Stimulated activated naive CD4-positive, alpha-beta T cell (primary cell): ENCODE results near the gene MATN1.

Experiments used
- DNase-seq, 6 experiments: peaks; one replicate each; lab custom pipeline; 2025; lab: John Stamatoyannopoulos, UW

Gene MATN1

DNA sequence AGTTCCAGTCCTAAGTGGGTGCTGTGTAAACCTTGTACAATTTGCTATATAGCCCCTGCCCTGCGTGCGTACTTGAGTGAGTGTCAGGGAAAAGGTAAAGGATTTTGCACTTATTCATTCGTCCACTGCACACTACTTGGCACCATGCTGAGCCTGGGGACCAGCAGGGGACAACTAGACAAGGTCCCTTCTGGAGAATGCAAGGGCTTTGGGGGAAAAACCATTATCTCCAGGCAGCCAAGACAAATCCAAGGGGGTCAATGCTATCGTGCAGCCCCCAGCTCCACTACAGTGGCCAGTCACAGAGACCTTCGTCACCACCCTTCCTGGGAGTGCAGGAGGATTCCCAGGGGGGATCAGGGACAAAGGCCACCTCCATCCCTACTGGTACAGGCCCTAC, 39.7 kb downstream of the MATN1 start:
- DNase-seq = no peak

- no peak for DNase-seq
These were observed 40.7 kb downstream of the MATN1 start for GRCh38 chr1:30682396-30683275.

GRCh38 chr1:30681782-30682181, 41.6 kb downstream of the MATN1 start:
- no peak for DNase-seq

DNA sequence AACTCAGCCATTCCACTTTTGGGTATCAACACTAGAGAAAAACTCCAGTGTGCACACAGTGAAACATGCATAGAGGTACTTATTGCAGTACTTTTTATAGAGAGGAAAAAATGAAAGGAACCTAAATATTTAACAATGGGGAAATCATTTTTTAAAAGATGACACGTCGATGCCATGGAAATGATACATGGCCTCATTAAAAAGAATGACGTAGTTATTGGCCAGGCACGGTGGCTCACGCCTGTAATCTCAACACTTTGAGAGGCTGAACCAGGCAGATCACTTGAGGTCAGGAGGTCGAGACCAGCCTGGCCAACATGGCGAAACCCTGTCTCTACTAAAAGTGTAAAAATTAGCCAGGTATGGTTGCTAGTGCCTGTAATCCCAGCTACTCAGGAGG, 42.5 kb downstream of the MATN1 start:
- DNase-seq = no peak

- no peak for DNase-seq
These were observed 43.0 kb downstream of the MATN1 start for GRCh38 chr1:30680429-30680828.

GRCh38 chr1:30679976-30680305, 43.4 kb downstream of the MATN1 start:
- no peak for DNase-seq

DNA sequence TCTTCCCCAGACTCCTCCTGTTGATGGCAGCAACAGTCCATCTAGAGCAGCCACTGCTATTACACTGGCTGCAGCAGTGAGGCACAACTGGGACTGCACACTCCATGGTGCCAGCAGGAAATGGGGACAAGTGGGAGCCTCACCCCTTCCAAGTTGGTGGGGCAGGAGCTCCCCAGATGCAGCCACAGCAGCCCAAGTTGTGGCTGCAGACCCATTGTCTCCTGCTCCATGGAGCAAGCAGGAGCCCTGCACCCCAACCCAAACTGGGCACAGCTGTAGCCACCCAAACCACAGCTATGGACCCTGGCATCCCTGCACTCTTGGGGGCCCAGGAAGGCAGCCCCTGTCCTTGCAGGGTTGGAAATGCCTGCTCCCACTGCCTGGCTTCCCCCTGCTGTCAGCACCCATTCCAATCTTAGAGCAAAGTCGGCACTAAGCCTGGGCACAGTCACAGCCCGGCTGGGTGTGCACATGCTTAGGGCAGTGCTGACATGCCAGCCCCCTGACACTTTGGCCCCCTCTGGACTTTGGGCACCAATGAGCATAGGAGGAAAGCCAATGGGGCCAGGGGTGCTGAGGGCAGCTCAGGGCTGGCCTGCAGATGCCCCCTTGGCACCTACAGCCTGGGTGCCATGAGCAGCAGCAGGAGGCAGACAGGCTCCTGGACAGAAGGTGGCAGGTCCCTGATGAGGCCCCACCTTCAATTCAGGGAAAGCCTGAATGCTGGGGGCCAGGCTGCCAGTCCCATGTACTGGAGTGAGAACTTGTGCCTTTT, 44.0 kb downstream of the MATN1 start:
- DNase-seq = no peak

DNA sequence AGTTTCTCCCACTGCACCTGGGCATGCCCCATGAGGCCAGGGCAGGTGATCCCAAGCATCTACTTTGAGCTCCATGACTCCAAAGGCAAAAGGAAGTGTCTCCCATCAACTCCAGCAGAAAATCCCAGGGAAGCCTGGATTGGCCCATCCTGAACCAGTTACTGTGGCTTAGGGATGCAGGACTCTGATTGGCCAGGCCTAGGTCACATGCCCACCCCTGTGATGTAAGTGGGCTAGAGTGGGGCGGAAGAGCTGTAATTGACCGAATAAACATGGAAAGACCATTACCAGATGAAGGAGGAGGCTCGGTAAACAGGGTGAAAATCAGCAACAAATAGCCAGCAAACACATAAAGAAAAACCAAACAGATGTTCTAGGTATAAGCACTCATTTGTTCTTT, 45.2 kb downstream of the MATN1 start:
- no peak for DNase-seq

DNA sequence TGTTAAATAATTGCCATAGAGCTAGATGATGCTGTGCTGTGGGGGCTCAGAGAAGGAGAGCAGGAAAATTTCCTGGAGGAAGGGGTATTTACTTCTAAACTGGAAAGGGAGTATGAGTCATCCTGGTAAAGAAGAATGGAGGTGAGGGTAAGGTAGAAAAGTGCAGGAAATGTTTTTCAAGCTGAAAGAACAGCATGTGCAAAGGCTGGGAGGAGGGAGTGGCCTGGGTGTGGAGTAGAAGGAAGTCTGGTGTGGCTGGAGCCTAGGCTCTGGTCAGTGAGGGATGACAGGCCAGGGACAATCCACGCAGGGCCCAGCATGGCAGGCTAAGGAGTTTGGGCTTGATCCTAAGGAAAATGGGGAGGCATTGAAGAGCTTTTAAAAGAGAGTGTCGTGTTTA, 45.9 kb downstream of the MATN1 start:
- DNase-seq = no peak

- no peak for DNase-seq
These were observed 47.6 kb downstream of the MATN1 start for GRCh38 chr1:30675761-30676160.

GRCh38 chr1:30675289-30675688, 48.1 kb downstream of the MATN1 start:
- no peak for DNase-seq

- no peak for DNase-seq
These were observed 50.0 kb downstream of the MATN1 start for GRCh38 chr1:30673395-30673794.

- no peak for DNase-seq
These were observed 50.7 kb downstream of the MATN1 start for GRCh38 chr1:30672661-30673060.

- DNase-seq = no peak
These were observed 52.9 kb downstream of the MATN1 start for GRCh38 chr1:30670240-30671060.

- DNase-seq = no peak
These were observed 54.6 kb downstream of the MATN1 start for GRCh38 chr1:30668546-30669327.

GRCh38 chr1:30668024-30668423, 55.4 kb downstream of the MATN1 start:
- DNase-seq = no peak

DNA sequence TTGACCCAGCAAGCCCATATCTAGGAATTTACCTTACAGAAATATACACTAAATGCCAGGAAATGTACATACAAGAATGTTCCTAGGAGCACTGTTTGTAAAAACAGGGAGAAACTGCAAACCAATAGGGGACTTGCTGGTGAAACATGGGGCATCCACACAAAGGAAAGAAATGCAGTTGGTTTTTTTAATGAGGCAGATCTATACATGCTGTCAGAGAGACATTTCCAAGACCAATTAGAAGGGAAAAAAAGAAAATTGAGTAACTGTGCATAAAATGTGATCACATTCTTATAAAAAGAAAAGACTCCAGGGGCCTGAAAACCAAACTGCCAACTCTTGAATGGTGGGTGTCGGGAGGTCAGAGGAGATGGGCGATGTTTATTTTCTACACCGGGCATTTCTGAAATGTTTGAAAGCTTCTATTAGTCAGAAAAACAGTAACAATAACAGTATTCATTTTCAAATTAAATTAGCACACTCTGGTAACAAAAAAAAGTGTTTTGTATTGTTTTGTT, 56.6 kb downstream of the MATN1 start:
- DNase-seq = no peak

DNA sequence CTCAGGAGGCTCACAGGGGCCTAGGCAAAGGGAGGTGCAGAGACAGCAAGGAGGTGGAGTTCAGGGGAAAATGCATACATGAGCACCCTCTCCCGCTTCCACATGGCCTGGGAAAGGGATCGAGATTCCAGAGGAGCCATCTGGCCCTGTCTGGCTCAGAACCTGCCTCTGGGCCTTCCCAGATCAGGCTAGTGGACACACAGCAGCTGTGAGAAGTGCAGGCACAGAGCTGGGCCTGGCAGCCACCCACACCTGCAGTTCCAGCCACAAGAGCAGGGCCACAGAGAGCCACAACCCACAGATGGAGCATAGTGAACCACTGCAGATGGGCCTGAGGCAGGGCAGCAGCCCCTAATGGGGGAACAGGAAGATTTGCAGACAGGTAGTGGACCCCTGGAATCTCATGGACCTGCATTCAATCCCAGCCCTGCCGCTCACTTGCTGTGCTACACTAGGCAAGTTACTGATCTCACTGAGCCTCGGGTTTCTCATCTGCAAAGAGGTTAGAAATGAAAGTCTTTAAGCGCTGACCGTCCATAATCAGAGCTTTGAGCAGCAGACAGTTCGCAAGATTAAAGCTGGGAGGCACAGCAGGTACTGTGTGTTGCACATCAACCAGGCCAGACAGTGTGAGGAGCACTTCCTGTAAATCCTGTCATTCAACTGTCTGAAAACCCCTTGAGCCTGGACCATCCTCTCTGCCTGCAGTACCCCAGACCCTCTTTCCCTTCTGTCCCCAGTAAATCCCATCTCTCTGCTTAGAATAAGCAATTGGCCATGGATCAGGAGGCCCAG, 58.0 kb downstream of the MATN1 start:
- no peak for DNase-seq

DNA sequence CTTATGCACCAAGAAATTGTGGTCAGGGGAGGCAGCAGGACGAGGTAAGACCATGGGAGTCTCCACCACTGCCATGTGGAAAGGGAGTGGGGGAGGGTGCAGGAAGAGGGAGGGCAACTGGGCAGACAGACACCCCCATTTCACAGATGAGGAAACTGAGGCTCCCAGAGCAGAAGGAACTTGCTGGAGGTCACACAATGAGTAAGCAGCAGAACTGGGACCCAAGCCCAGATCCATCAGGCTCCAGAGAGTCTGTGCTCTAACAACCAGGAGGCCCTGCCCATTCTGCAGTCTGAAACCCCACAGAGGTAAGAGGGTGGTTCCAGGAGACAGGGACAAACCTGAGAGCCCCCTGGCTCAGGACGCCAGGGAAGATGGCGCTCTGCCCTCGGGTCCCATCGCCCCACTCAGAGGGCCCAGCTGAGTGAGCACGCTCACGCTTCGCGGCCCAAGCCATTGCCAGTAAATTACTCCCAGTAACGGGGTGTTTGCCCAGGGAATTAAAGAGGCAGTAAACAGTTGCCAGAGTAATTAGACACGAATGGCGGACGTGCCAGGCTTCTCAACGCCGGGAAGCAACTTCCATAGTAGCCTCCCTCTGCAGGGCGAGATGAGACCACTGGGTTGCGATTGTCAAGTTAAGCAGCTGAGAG, 59.2 kb downstream of the MATN1 start:
- DNase-seq = no peak

DNA sequence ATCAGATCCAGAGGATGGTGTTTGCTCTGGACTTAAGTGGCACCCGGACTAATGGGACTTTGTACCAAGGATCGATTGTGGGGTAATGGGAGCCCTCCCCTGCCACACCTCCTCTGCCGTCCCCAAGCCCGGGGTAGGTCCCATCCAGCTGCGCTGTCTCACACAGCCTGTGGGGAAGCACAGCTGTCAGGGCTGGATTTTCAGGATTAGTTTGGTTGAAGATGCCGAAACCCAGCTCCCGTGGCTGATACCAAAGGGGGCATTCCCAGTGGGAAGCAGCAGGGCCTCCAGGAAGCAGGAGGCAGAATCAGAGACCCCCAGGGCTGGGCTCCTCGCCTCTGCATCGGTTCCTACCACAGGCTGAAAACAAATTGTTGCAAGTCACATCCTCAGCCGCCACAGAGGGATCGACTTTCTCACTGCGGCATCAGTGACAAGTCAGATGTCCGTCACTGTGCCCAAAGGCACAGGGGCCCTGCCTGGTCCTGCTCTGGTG, 59.7 kb downstream of the MATN1 start:
- DNase-seq = no peak
